HG03045 (cell line): Measurements from ENCODE around the gene OR4N2.
"Not testable (repeated sequence)": the region's sequence is repeated elsewhere in the genome, so short reads cannot be mapped to it uniquely, and the experiment has no call there.

ENCODE experiments used
- ATAC-seq: cut with Tn5 transposase; IDR thresholded peaks from one replicate; pipeline ENCODE4 v1.9.1; 2021; ENCODE audit warnings: mild to moderate bottlenecking, moderate library complexity; ENCODE audit not compliant: unreplicated experiment

OR4N2 gene, protein sequence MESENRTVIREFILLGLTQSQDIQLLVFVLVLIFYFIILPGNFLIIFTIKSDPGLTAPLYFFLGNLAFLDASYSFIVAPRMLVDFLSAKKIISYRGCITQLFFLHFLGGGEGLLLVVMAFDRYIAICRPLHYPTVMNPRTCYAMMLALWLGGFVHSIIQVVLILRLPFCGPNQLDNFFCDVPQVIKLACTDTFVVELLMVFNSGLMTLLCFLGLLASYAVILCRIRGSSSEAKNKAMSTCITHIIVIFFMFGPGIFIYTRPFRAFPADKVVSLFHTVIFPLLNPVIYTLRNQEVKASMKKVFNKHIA

DNA sequence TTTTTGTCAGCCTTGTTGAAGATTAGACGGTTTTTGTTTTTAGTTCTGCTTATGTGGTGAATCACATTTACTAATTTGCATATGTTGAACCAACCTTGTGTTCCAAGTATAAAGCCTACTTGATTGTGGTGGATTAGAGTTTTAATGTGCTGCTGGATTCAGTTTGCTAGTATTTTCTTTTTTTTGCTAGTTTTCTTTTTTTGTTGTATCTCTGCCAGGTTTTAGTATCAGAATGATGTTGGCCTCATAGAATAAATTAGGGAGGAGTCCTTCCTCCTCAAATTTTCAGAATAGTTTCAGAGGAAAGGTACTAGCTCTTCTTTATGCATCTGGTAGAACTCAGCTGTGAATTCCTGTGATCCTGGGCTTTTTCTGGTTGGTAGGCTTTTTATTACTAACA is at the start of gene OR4N2:
OR4N2 (plus strand) TSS at position 301 of the 400 bp plus-strand sequence. CDS start 23,679 bp downstream, outside the sequence.
- not testable (repeated sequence) for ATAC-seq

DNA sequence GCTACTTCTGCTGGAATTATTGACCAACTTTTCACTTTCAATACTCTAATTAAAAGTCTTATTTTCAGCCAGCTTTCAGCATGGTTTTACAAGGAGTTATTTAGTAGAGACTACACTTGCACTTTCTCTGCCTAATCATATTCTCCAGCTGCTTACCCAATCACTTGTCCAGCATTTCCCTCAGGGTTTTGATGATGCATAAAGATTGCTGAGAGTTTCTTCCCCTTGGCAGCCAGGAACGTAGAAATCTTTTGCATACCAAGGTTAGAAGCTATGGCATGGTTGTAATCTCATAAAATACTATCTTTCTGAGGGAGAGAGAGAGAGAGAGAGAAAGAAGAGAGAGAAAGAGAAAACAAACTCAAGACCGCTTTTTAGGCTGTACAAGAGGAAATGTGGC is 49.4 kb upstream of the OR4N2 start:
- no peak for ATAC-seq

DNA sequence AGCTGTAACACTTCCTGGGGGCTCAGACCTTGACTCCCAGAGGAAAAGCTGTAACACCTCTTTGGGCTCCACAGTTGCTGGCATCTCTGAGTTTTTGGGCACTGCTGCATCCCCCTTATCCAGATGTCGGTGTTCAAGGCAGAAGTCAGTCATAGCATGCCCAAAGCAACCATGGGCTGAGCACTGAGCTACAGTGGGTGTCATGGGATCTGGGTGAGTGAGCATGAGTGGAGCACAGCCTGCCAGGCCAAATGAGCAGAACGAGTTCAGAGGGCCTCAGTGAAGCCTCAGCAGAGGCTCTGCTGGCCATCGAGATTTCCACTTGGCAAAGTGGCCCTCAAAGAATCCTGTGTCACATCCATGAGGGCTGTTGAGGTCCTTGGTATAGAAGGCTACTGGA is 32.1 kb upstream of the OR4N2 start:
- not testable (repeated sequence) for ATAC-seq

DNA sequence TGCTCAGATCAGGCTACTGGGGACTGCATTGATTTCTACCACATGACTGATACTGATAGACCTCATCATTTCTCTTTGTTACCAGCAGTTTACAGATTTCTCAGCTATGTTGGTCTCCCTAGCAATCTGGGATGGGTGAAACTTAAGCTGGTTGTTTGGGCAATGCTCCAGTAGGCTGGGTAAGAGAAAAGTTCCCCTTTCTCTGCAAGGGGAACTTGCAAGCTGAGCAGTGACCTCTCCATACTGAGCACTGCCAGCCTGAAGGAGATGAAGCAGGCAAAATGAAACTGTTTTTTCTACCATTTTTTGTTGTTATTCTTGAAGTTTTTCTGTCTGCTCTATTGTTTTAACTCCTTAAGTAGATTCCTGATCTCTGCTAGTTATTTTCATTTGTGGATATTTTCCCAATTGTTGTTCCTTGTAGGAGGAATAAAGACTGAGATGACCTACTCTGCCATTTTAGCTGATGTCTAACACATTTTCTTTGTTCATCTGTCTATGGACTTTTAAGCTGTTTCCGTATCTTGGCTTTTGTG is 31.6 kb upstream of the OR4N2 start:
- no peak for ATAC-seq

DNA sequence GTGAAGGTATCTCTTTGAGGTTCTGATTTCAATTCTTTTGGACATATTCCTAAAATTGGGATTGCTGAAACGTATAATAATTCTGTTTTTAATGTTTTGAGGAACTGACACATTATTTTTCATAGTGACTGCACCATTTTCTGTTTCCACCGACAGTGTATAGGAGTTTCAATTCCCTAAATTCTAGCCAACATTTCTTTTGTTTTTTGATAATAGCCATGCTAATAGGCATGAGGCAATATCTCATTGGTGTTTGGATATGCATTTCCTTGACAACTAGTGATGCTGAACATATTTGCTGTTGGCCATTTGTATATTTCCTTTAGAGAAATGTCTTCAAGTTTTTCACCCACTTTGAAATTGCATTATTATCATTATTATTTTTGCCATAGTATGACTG is 31.1 kb upstream of the OR4N2 start:
- not testable (repeated sequence) for ATAC-seq

DNA sequence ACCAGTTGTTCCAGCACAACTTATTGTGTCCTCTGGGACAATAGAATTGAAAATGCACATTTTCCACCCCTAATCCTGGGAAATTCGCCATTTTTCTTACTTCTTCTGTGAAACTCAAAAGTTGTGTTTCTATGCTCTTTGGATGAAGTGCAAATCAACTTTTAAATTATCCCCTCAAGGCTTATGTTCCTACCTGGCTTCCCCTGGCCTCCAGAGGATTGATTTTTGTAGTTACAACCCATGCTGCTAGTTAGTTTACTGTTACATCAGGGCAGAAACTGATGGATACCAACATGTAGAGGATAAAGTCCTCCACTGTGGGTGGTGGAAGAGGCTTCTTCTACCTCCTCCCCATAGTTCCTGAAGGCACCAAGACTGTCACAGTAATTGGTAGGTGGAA is 30.4 kb upstream of the OR4N2 start, which contains the start of gene OR4M1:
OR4M1 (plus strand) TSS at position 301 of the 400 bp plus-strand sequence. CDS start 6,819 bp downstream, outside the sequence.
- not testable (repeated sequence) for ATAC-seq

DNA sequence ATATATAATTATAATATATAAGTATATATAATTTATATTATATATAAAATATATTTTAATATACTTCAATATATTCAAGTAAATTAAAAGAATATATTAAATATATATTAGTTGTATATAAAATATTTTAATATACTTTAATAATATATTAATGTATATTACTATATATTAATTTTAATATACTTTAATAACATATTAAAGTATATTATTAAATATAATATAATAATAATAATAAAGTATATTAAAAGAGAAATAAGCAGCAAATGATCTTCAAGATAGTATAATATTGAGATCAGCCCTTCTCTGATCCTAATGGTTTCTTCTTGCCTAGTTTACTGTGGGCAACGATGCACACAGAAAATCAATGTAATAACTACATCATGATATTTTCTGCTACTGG is 28.0 kb upstream of the OR4N2 start:
- no peak for ATAC-seq

DNA sequence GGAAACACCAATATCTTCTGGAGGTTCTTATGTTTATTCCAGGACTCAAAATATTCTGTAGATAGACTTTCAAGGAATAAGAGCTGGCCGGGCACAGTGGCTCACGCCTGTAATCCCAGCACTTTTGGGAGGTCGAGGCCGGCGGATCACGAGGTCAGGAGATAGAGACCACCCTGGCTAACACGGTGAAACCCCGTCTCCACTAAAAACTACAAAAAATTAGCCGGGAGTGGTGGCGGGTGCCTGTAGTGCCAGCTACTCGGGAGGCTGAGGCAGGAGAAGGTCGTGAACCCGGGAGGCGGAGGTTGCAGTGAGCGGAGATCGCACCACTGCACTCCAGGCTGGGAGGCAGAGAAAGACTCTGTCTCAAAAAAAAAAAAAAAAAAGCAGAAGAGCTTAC is 17.7 kb upstream of the OR4N2 start:
- ATAC-seq = not testable (repeated sequence)

DNA sequence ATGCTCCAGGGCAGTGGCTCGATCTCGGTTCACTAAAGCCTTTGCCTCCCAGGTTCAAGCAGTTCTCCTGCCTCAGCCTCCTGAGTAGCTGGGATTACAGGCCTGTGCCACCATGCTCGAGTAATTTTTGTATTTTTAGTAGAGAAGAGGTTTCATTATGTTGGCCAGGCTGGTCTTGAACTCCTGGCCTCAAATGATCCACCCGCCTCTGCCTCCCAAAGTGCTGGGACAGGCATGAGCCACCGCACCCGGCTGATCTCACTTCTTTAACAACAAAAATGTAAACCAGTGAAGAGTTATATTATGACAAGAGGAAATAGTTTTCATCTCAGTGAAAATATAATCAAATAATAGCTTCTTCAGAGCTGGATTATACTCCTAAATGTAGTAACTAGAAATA is 16.3 kb upstream of the OR4N2 start:
- ATAC-seq = not testable (repeated sequence)

DNA sequence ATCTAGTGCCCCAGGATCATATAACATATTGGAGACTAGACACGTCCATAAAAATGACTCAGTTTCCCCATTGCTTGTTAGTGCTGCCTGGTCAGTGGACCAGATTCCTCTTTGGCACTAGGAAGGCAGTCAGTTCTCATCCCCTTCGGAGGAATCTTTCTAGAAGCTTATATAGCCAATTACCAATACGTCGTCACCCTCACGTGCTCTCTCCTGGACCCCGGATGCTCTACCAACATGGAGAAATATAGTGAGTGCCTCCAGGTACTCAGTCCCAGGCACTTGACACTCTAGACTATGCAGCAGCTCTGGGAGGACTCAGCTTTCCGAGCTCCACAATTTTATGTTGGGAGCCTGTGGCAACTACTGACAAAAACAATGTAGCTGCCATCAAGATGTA is 15.4 kb upstream of the OR4N2 start:
- not testable (repeated sequence) for ATAC-seq

DNA sequence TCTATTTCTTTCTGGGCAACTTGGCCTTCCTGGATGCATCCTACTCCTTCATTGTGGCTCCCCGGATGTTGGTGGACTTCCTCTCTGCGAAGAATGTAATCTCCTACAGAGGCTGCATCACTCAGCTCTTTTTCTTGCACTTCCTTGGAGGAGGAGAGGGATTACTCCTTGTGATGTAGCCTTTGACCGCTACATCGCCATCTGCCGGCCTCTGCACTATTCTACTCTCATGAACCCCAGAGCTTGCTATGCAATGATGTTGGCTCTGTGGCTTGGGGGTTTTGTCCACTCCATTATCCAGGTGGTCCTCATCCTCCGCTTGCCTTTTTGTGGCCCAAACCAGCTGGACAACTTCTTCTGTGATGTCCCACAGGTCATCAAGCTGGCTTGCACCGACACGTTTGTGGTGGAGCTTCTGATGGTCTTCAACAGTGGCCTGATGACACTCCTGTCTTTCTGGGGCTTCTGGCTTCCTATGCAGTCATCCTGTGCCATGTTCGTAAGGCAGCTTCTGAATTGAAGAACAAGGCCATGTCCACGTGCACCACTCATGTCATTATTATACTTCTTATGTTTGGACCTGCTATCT is 7.0 kb upstream of the OR4N2 start:
- not testable (repeated sequence) for ATAC-seq

DNA sequence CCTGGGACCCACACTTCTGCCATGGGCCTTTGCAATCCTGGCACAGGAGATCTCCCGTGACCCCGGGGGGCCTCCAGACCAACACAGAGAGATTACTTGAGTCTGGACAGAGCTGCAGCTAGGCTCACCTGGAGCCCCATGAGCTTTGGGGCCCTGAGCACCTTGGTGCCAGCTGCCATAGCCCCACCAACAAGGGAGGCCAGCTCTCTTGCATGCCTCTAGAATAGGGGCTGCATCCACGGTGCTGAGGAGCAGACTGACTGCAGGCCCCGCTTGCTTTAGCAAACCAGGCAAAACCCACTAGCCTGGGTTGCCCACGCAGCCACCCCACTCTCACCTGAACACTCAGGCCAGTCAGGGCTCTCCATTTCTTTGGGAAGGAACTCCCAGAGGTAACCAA is 3.7 kb upstream of the OR4N2 start:
- no peak for ATAC-seq

DNA sequence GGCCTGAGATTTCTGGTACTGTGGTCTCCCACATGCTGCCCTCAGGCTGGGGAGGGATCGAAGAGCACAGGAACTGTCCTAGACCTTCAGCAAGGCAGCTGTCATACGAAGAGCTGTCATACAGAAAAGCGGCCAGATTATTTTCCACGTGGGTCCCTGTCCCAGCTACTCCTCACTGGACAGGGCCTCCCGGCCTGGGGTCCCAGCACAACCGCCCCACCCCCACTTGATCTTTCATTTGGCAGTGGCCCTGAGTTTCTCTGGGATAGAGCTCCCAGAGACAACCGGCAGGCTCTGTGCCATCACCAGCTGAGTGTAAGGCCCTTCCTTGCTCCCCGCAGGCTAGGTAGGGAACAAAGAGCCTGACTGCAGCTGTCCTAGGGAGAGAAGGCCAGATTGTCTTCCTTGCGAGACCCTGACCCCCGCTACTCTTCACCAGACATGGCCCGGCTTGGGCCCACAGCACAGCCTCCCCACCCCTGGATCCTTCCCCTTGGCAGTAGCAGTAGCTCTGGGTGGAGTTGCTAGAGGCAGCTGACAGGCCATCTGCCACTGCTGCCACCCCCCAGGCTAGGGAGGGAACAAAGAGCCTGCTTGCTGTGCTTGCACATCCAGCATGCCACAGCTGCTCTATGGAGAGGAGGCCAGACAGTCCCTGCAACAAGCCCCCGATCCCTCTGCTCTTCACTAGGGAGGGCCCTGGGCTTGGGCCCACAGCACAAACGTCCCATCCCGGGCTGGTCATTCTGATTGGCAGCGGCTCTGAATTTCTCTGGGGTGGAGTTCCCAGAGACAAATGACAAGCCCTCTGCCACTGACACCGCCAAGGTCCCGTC is 3.1 kb upstream of the OR4N2 start:
- no peak for ATAC-seq

DNA sequence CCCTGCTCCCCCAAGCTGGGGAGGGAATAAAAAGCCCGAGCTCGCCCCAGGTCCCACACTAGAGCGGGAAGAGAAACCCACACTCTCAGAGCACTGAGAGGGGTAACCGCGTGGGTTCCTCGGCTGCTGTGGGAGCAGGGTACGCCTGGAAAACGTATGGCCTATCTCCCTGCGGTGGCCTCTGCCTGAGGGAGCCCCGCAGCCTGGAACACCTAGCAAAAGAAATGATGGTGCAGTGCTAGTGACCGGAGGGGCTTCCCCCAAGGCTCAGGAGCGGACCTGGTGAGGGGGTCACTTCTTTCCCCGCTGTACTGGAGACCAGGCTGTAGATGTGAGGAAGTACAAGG is 2.5 kb upstream of the OR4N2 start:
- ATAC-seq = no peak

DNA sequence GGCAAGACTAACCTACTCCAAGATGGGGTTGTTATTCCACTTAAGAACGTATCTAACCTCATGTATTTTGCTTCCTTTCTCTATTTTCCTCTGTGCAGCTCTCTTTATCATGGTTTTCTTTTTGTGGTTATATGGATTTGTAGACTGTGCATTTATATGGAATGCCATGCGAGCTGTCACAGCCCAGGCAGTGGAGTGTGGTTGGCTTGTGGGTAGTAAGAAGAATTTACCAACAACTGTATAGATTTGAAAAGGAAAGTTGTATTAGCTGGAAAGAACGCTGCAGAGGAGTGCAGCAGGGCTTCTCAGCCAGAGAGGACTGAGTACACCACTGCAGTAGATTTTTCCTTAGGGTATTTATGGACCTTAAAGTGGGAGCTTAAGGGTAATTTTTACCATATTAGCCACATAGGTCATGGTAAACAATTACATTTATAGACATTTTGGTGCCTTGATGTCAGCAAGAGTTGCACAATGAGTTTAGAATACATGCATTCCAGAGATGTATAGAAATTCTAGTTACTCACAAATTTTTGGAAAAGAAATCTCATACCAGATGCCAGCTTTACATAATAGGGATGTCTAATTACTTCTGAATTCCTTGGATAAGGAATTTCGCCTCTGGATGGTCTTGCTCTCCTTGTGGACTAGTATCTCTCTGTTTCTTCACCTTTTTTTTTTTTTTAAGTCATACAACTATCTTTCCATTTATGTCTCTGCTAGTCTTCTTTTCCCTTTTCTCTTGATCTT is 9.8 kb downstream of the OR4N2 start:
- ATAC-seq = not testable (repeated sequence)

DNA sequence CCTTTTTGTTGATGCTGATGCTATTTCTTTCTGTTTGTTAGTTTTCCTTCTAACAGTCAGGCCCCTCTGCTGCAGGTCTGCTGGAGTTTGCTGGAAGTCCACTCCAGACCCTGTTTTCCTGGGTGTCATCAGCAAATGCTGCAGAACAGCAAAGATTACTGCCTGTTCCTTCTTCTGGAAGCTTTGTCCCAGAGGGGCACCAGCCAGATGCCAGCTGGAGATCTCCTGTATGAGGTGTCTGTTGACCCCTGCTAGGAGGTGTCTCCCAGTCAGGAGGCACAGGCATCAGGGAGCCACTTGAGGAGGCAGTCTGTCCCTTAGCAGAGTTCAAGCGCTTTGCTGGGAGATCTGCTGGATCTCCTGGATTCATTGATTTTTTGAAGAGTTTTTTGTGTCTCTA is 16.3 kb downstream of the OR4N2 start:
- ATAC-seq = not testable (repeated sequence)

DNA sequence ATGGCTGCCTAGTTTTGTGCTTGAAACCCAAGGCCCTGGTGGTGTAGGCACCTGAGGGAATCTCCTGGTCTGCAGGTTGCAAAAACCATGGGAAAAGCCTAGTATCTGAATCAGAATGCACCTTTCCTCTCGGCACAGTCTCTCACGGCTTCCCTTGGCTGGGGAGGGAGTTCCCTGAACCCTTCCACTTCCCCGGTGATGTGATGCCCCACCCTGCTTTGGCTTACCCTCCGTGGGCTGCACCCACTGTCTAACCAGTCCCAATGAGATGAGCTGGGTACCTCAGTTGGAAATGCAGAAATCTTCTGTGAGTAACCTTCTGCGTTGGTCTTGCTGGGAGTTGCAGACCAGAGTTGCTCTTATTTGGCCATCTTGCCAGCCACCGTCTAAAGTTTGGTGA is 17.4 kb downstream of the OR4N2 start:
- not testable (repeated sequence) for ATAC-seq

DNA sequence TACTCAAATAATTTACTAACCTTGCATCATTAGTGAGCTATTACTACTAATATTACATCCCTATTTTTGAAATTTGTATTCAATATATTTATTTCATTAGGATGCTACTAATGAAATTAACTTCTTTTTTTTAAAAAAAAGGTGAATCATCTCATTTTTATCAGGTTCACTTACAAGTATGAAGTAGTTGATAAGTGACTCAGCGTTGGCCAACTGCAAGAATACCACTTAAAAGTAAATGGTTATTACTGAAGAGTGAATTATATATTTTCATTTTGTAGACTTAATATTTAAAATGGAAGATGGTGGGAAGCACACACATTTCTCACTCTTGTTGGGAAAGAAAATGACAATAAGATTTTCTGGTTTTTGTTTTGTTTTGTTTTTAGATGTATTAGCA is 19.6 kb downstream of the OR4N2 start:
- ATAC-seq = no peak

DNA sequence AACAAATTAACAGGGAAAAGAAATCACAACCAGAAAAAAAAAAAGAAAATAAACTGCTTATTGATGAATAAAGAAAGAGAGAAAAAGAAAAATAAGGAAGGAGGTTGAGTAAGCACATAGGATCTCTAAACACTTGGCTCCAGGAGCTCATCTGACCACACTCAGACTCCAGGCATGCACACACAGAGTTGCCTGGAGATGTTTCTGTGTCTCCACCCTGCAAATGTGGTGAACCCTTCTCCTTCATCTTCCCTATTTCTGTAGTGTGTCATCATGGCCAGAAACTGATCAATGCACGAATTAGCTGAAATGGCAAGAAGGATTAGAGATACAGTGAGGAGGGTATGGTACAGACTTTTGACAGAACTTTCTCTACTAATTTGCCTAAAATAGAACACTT is 20.2 kb downstream of the OR4N2 start:
- no peak for ATAC-seq

DNA sequence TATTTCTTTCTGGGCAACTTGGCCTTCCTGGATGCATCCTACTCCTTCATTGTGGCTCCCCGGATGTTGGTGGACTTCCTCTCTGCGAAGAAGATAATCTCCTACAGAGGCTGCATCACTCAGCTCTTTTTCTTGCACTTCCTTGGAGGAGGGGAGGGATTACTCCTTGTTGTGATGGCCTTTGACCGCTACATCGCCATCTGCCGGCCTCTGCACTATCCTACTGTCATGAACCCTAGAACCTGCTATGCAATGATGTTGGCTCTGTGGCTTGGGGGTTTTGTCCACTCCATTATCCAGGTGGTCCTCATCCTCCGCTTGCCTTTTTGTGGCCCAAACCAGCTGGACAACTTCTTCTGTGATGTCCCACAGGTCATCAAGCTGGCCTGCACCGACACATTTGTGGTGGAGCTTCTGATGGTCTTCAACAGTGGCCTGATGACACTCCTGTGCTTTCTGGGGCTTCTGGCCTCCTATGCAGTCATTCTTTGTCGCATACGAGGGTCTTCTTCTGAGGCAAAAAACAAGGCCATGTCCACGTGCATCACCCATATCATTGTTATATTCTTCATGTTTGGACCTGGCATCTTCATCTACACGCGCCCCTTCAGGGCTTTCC is 24.2 kb downstream of the OR4N2 start:
- ATAC-seq = not testable (repeated sequence)
